HCT116 (cell line): ENCODE results near the gene PRIMPOL. TPM values are rescaled to one million over a fixed set of nuclear protein-coding genes. Genes with fewer than 3 reads are reported as not detected.

ENCODE experiments used
- ATAC-seq: fragments of 200-7000 bp; cut with Tn5 transposase; 2 replicates; pipeline ENCODE4 v1.9.1; 2020; ENCODE audit warnings: mild to moderate bottlenecking, moderate library complexity
- BruUV-seq: library from RNA; stranded (reverse); fragments of 400-500 nt; replicated peaks from 2 replicates; lab custom pipeline; 2021; lab: Mats Ljungman, UMichigan
- CTCF ChIA-PET: fragments of 300-600 bp; sonication (Branson Sonifier 250); formaldehyde crosslinking; loops from one replicate; lab custom pipeline; 2021; ENCODE audit warnings: antibody characterized with exemption; lab: Charles Lee
- POLR2A ChIA-PET: fragments of 300-600, 350-600 bp; sonication (Branson Sonifier 250); formaldehyde crosslinking; loops from one replicate; lab custom pipeline; 2021; ENCODE audit warnings: antibody characterized with exemption; lab: Charles Lee
- RAD21 ChIA-PET, 2 experiments: fragments of 300-600 bp; sonication (Branson Sonifier 250); formaldehyde crosslinking; loops; one replicate each; lab custom pipeline; 2023; ENCODE audit warnings: low total read pairs in 2 of 2; ENCODE audit not compliant: uncharacterized antibody in 2 of 2, unreplicated experiment in 2 of 2, low non-redundant PET in 1 of 2; lab: Charles Lee
- DNase-seq: peaks from one replicate; pipeline ENCODE4 v3.0.0-alpha.2; 2010; ENCODE audit warnings: low read depth, low spot score
- H2AFZ ChIP-seq: fragments of 200-600 bp; shearing (Covaris generic), sonication (generic); 2 replicates; pipeline ENCODE4 v1.6.1; 2017; ENCODE audit warnings: low read depth, mixed run types, mixed read lengths, antibody characterized with exemption, low read length; ENCODE audit not compliant: poor library complexity, severe bottlenecking
- H3K27ac ChIP-seq: 2 replicates; pipeline ENCODE4 v1.5.1; 2012; ENCODE audit warnings: low read depth, low read length
- H3K27me3 ChIP-seq: fragments of 200-600 bp; sonication (generic); 2 replicates; pipeline ENCODE4 v1.6.1; 2016; ENCODE audit warnings: mixed run types, low read length, mixed read lengths; ENCODE audit not compliant: insufficient read depth
- H3K36me3 ChIP-seq, 2 experiments: fragments of 200-500 bp in 1 of 2; fragments of 200-600 bp in 1 of 2; sonication (Bioruptor generic) in 1 of 2; sonication (generic) in 1 of 2; 2 replicates each; pipeline versions ENCODE4 v1.5.1 to v1.6.1; 2014 to 2016; ENCODE audit warnings: low read length in 2 of 2, inconsistent platforms in 1 of 2, mixed read lengths in 1 of 2, mixed run types in 1 of 2; ENCODE audit not compliant: insufficient read depth in 2 of 2, control insufficient read depth in 1 of 2
- H3K4me1 ChIP-seq, 2 experiments: fragments of 200-600 bp in 1 of 2; sonication (generic) in 1 of 2; 2 replicates each; pipeline versions ENCODE4 v1.5.1 to v1.6.1; 2012 to 2017; ENCODE audit warnings: low read length in 2 of 2, inconsistent platforms in 1 of 2, mild to moderate bottlenecking in 1 of 2, mixed read lengths in 1 of 2, mixed run types in 1 of 2, moderate library complexity in 1 of 2; ENCODE audit not compliant: insufficient read depth in 2 of 2, control insufficient read depth in 1 of 2
- H3K4me2 ChIP-seq: fragments of 200-600 bp; sonication (generic); 2 replicates; pipeline ENCODE4 v1.6.1; 2017; ENCODE audit warnings: mixed run types, low read length, mixed read lengths
- H3K4me3 ChIP-seq, 2 experiments: fragments of 200-600 bp in 1 of 2; sonication (generic) in 1 of 2; replicated peaks in 1 of 2; 2 replicates each; pipeline ENCODE4 v1.5.1; 2011 to 2016; ENCODE audit warnings: low read length in 2 of 2, control low read depth in 1 of 2, low read depth in 1 of 2, mild to moderate bottlenecking in 1 of 2, mixed read lengths in 1 of 2, mixed run types in 1 of 2
- H3K79me2 ChIP-seq: fragments of 200-600 bp; sonication (generic); 2 replicates; pipeline ENCODE4 v1.6.1; 2017; ENCODE audit warnings: mild to moderate bottlenecking, mixed run types, low read length, moderate library complexity, mixed read lengths; ENCODE audit not compliant: insufficient read depth
- H3K9ac ChIP-seq: fragments of 200-600 bp; sonication (generic); 2 replicates; pipeline ENCODE4 v1.6.1; 2016; ENCODE audit warnings: low read length, mixed read lengths
- H3K9me2 ChIP-seq: fragments of 200-600 bp; sonication (generic), shearing (Covaris generic); 2 replicates; pipeline ENCODE4 v1.6.1; 2017; ENCODE audit warnings: mixed run types, mild to moderate bottlenecking, moderate library complexity; ENCODE audit not compliant: insufficient read depth
- H3K9me3 ChIP-seq, 2 experiments: fragments of 200-500 bp in 1 of 2; fragments of 200-600 bp in 1 of 2; sonication (Bioruptor generic) in 1 of 2; sonication (generic) in 1 of 2; 2 replicates each; pipeline ENCODE4 v1.6.1; 2014 to 2017; ENCODE audit warnings: low read length in 2 of 2, mixed read lengths in 2 of 2, inconsistent platforms in 1 of 2, low read depth in 1 of 2, mild to moderate bottlenecking in 1 of 2, mixed run types in 1 of 2, moderate library complexity in 1 of 2; ENCODE audit not compliant: control insufficient read depth in 1 of 2, insufficient read depth in 1 of 2
- H4K20me1 ChIP-seq: fragments of 200-600 bp; sonication (generic), shearing (Covaris generic); 2 replicates; pipeline ENCODE4 v1.6.1; 2017; ENCODE audit warnings: mixed run types, mild to moderate bottlenecking, moderate library complexity; ENCODE audit not compliant: insufficient read depth
- CTCF ChIP-seq, 3 experiments: fragments of 200-600 bp in 1 of 3; sonication (generic) in 1 of 3; IDR thresholded peaks in 2 of 3; conservative IDR thresholded peaks in 1 of 3; 2 replicates each; pipeline ENCODE4 v1.5.1; 2012 to 2017; ENCODE audit warnings: low read depth in 2 of 3, low read length in 2 of 3, antibody characterized with exemption in 1 of 3, borderline replicate concordance in 1 of 3, control low read depth in 1 of 3, mild to moderate bottlenecking in 1 of 3, mixed read lengths in 1 of 3, mixed run types in 1 of 3, moderate library complexity in 1 of 3; ENCODE audit not compliant: insufficient read depth in 1 of 3
- POLR2AphosphoS5 ChIP-seq: IDR thresholded peaks from 2 replicates; pipeline ENCODE4 v1.6.1; 2011; ENCODE audit warnings: mild to moderate bottlenecking, low read depth, low read length, moderate library complexity
- TCF7L2 ChIP-seq: IDR thresholded peaks from 2 replicates; pipeline ENCODE4 v1.7.0; 2011; ENCODE audit warnings: borderline replicate concordance, inconsistent platforms; ENCODE audit not compliant: insufficient read depth, insufficient read length; ENCODE audit errors: extremely low read depth
- intact Hi-C: fragments of 100-400 bp; cut with micrococcal nuclease; formaldehyde crosslinking; loops from 2 replicates; pipeline ENCODE4 v1.10.0; 2022
- total RNA-seq: library from RNA; stranded (reverse); gene quantifications from one replicate; pipeline ENCODE4 v1.2.1, GENCODE V29; 2021; ENCODE audit not compliant: unreplicated experiment

Gene PRIMPOL
- total RNA-seq, 1 experiment from 2014 or later: 11.3 TPM

GRCh38 chr4:184722798-184723197 lies 73.3 kb downstream of the PRIMPOL start:
- RAD21 ChIA-PET: interaction anchor here in 1 of 2 experiments (0.6 kb wide), 1 partner anchor 11 kb away, joined by 3 read pairs; no protein-coding TSS in a partner anchor
- BruUV-seq: no TSS peak
- ATAC-seq (peak; percentile 49; the same call in 1 of the 2 replicates), DNase-seq (no peak)
- H3K4me3 ChIP-seq: no peak overlapping the region
- no peaks in the 10 kb centered on the region for H3K4me1 ChIP-seq
- POLR2A ChIA-PET: no interaction called here
- H3K9ac ChIP-seq: no peak overlapping the region
- H2AFZ ChIP-seq: no peak overlapping the region
- H3K27me3 ChIP-seq: no peaks in the 10 kb centered on the region
- no peaks in the 10 kb centered on the region for H4K20me1 ChIP-seq
- CTCF ChIA-PET: no interaction called here
- intact Hi-C loops: no loop called here
- H3K9me2 ChIP-seq: no peaks in the 10 kb centered on the region
- peaks cover 15% of the 10 kb centered on the region for H3K79me2 ChIP-seq
- peaks cover 0 to 5% of the 10 kb centered on the region in 2 experiments; a peak in 1 of 4 replicates for H3K36me3 ChIP-seq
- TF ChIP-seq POLR2AphosphoS5: no peak
- TF ChIP-seq CTCF (IDR thresholded peaks at IDR 0.05 in 2 of 3, conservative IDR thresholded peaks at IDR 0.05 in 1 of 3; ENCODE audit: borderline replicate concordance in 1 of 3, insufficient read depth in 1 of 3, low read depth in 2 of 3, low read length in 2 of 3): peak in 1 of 3 experiments; percentile 4; a peak in 1 of 6 replicates
- no peak overlapping the region for H3K27ac ChIP-seq
- no peaks in the 10 kb centered on the region for H3K9me3 ChIP-seq
- no peak overlapping the region for H3K4me2 ChIP-seq

DNA sequence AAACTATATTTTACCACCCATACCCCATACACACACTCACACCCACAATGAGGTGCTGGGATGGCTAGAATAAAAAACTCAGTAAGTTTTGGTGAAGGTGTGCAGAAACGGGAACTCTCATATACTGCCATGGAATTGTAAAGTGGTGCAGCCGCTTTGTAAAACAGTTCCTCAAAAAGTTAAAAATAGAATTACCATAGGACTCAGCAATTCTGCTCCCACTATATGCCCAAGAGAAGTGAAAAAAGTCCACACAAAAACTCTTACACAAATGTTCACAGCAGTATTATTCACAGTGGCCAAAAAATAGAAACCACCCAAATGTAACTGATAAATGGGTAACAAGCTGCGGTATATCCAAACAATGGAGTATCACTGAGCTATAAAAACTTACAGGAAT lies 77.9 kb downstream of the PRIMPOL start:
- no peak for TF ChIP-seq TCF7L2
- ChIA-PET POLR2A (no interaction called here), CTCF (no interaction called here), RAD21 (no interaction called here)
- Histone ChIP-seq H3K27ac (no peak overlapping the region), H3K9me2 (no peaks in the 10 kb centered on the region), H3K79me2 (peaks cover 29% of the 10 kb centered on the region), H3K4me1 (peaks cover 0 to 2% of the 10 kb centered on the region in 2 experiments; a peak in 2 of 4 replicates), H3K27me3 (no peaks in the 10 kb centered on the region), H2AFZ (no peak overlapping the region), H3K36me3 (peaks cover 0 to 8% of the 10 kb centered on the region in 2 experiments; a peak in 1 of 4 replicates), H3K4me2 (no peak overlapping the region), H3K9ac (no peak overlapping the region), H4K20me1 (no peaks in the 10 kb centered on the region), H3K9me3 (no peaks in the 10 kb centered on the region), H3K4me3 (no peak overlapping the region)
- no TSS peak for BruUV-seq
- DNase-seq: no peak
- intact Hi-C loops: no loop called here
- no peak for ATAC-seq
